Measurements from ENCODE around the gene CANT1. TPM values are rescaled to one million over a fixed set of nuclear protein-coding genes. Genes with fewer than 3 reads are reported as not detected.

The CANT1 gene
- total and polyA plus RNA-seq, 2 experiments from 2014 or later: 33.0 to 36.1 TPM

DNA sequence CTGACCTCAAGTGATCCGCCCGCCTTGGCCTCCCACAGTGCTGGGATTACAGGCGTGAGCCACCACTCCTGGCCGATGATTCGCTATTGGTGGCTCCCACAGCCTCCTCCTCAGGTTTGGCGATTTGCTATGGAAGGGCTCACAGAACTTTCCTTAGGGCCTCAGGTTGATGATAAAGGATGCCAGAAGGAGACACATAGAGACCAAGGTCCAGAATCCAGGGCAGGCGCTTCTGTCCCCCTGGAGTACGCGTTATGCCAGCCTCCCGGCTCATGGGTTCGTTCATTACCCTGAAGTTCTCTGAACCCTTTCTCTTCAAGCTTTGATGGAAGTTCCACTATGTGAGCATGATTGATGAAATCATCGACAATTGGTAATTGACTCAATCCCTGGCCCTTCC is 49.8 kb downstream of the CANT1 start:
- Histone ChIP-seq H2AFZ (no peak overlapping the region), H3K4me2 (no peak overlapping the region), H4K20me1 (ENCODE audit: insufficient read depth, poor library complexity, severe bottlenecking) (no peaks in the 10 kb centered on the region), H3K9me2 (replicated peaks; ENCODE audit: insufficient read depth) (no peaks in the 10 kb centered on the region), H3K4me1 (ENCODE audit: insufficient read depth) (peaks cover 23% of the 10 kb centered on the region), H3K27me3 (no peaks in the 10 kb centered on the region), H3K4me3 (no peak overlapping the region), H3K27ac (no peak overlapping the region), H3K79me2 (no peaks in the 10 kb centered on the region), H3K9me3 (ENCODE audit: low read depth) (no peaks in the 10 kb centered on the region), H3K36me3 (replicated peaks; ENCODE audit: insufficient read depth, low read depth) (no peaks in the 10 kb centered on the region)
- TF ChIP-seq EZH2phosphoT487 (IDR thresholded peaks at IDR 0.05; ENCODE audit: low read depth, severe bottlenecking, unreplicated experiment): no peak
- TF ChIP-seq, protein P1, sequence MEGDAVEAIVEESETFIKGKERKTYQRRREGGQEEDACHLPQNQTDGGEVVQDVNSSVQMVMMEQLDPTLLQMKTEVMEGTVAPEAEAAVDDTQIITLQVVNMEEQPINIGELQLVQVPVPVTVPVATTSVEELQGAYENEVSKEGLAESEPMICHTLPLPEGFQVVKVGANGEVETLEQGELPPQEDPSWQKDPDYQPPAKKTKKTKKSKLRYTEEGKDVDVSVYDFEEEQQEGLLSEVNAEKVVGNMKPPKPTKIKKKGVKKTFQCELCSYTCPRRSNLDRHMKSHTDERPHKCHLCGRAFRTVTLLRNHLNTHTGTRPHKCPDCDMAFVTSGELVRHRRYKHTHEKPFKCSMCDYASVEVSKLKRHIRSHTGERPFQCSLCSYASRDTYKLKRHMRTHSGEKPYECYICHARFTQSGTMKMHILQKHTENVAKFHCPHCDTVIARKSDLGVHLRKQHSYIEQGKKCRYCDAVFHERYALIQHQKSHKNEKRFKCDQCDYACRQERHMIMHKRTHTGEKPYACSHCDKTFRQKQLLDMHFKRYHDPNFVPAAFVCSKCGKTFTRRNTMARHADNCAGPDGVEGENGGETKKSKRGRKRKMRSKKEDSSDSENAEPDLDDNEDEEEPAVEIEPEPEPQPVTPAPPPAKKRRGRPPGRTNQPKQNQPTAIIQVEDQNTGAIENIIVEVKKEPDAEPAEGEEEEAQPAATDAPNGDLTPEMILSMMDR (IDR thresholded peaks at IDR 0.05; ENCODE audit: poor library complexity): no peak
- no peak for TF ChIP-seq EZH2 (IDR thresholded peaks at IDR 0.05; ENCODE audit: borderline replicate concordance)
- DNase-seq (ENCODE audit: low spot score): no peak
- 97% methylated on average over 12 of the region's 12 CpGs for WGBS (ENCODE audit: low lambda C conversion rate, missing lambda C conversion rate)

DNA sequence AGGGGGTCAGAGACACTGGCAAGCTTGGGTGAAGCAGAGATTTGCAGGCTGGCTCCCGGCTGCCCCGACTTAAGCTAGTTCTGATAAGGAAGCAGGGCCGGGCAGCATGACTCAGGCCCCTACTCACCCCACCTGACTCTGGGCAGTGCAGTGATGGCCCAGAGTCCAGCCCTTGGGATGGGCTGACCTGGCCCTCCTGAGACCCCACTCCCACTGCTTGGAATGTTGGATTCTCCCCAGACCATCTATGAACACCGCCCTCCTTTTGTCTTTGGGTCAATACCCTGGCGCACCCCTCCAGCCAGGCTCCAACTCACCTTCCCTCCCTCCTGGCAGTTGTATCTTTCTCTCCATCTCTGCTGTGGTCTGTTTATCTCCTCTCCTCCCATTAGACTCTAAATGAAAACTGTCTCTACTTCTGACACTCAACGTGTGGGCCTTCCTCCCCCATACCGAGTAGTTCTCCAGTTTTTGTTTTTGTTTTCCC is 50.9 kb downstream of the CANT1 start:
- peak; percentile 82 for DNase-seq (ENCODE audit: low spot score)
- no peak overlapping the region for H3K4me2 ChIP-seq
- WGBS (ENCODE audit: low lambda C conversion rate, missing lambda C conversion rate): 46% methylated on average over 7 of the region's 7 CpGs

DNA sequence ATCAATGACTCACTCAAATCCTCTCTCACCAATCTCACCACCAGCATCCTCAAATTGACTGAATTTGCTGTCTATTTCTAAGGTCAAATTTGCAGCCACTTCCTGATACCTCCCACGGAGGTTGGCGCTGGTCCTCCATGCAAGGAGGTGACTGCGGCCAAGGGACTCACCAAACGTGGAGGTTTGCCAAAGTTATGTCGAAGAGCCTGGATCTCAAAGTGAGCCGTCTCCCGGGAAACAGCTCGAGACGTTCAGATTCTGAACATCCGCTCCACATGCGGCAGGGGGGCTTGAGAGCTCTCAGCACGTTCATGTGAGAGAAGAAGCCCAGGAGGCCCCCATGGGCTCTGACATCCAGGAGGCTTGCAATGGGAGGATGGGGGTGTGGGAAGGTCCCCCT is 52.4 kb downstream of the CANT1 start:
- TF ChIP-seq, protein P1 (IDR thresholded peaks at IDR 0.05; ENCODE audit: poor library complexity): no peak
- TF ChIP-seq EZH2phosphoT487 (IDR thresholded peaks at IDR 0.05; ENCODE audit: low read depth, severe bottlenecking, unreplicated experiment) (no peak), EZH2 (IDR thresholded peaks at IDR 0.05; ENCODE audit: borderline replicate concordance) (no peak)

More for the DNA sequence above, 50.9 kb downstream of the CANT1 start:
- no peak overlapping the region for H3K4me3 ChIP-seq
- TF ChIP-seq EZH2phosphoT487 (IDR thresholded peaks at IDR 0.05; ENCODE audit: low read depth, severe bottlenecking, unreplicated experiment): no peak
- TF ChIP-seq EZH2 (IDR thresholded peaks at IDR 0.05; ENCODE audit: borderline replicate concordance): no peak
- TF ChIP-seq, protein P1 (IDR thresholded peaks at IDR 0.05; ENCODE audit: poor library complexity): no peak
- peaks cover 29% of the 10 kb centered on the region for H3K4me1 ChIP-seq (ENCODE audit: insufficient read depth)
- H3K79me2 ChIP-seq: no peaks in the 10 kb centered on the region
- H3K9me2 ChIP-seq (replicated peaks; ENCODE audit: insufficient read depth): no peaks in the 10 kb centered on the region
- no peaks in the 10 kb centered on the region for H3K9me3 ChIP-seq (ENCODE audit: low read depth)
- H4K20me1 ChIP-seq (ENCODE audit: insufficient read depth, poor library complexity, severe bottlenecking): no peaks in the 10 kb centered on the region
- no peaks in the 10 kb centered on the region for H3K27me3 ChIP-seq
- no peak overlapping the region for H2AFZ ChIP-seq
- no peaks in the 10 kb centered on the region for H3K36me3 ChIP-seq (replicated peaks; ENCODE audit: insufficient read depth, low read depth)
- H3K27ac ChIP-seq: peak overlapping the region; percentile 96

More for the DNA sequence above, 52.4 kb downstream of the CANT1 start:
- no peak overlapping the region for H2AFZ ChIP-seq
- no peaks in the 10 kb centered on the region for H3K27me3 ChIP-seq
- 84% methylated on average over 12 of the region's 12 CpGs for WGBS (ENCODE audit: low lambda C conversion rate, missing lambda C conversion rate)
- DNase-seq (ENCODE audit: low spot score): no peak
- H3K79me2 ChIP-seq: no peaks in the 10 kb centered on the region
- no peaks in the 10 kb centered on the region for H3K36me3 ChIP-seq (replicated peaks; ENCODE audit: insufficient read depth, low read depth)
- no peaks in the 10 kb centered on the region for H4K20me1 ChIP-seq (ENCODE audit: insufficient read depth, poor library complexity, severe bottlenecking)
- H3K4me3 ChIP-seq: no peak overlapping the region
- no peaks in the 10 kb centered on the region for H3K9me3 ChIP-seq (ENCODE audit: low read depth)
- H3K9me2 ChIP-seq (replicated peaks; ENCODE audit: insufficient read depth): no peaks in the 10 kb centered on the region
- H3K27ac ChIP-seq: no peak overlapping the region
- H3K4me1 ChIP-seq (ENCODE audit: insufficient read depth): peaks cover 37% of the 10 kb centered on the region
- no peak overlapping the region for H3K4me2 ChIP-seq

Measured in hepatocyte (in vitro differentiated cells).